ENCODE results near the gene HFE. TPM values are rescaled to one million over a fixed set of nuclear protein-coding genes. Genes with fewer than 3 reads are reported as not detected.

The HFE gene, protein sequence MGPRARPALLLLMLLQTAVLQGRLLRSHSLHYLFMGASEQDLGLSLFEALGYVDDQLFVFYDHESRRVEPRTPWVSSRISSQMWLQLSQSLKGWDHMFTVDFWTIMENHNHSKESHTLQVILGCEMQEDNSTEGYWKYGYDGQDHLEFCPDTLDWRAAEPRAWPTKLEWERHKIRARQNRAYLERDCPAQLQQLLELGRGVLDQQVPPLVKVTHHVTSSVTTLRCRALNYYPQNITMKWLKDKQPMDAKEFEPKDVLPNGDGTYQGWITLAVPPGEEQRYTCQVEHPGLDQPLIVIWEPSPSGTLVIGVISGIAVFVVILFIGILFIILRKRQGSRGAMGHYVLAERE
- 16.8 and 18.8 TPM in 2 replicates for total RNA-seq

DNA sequence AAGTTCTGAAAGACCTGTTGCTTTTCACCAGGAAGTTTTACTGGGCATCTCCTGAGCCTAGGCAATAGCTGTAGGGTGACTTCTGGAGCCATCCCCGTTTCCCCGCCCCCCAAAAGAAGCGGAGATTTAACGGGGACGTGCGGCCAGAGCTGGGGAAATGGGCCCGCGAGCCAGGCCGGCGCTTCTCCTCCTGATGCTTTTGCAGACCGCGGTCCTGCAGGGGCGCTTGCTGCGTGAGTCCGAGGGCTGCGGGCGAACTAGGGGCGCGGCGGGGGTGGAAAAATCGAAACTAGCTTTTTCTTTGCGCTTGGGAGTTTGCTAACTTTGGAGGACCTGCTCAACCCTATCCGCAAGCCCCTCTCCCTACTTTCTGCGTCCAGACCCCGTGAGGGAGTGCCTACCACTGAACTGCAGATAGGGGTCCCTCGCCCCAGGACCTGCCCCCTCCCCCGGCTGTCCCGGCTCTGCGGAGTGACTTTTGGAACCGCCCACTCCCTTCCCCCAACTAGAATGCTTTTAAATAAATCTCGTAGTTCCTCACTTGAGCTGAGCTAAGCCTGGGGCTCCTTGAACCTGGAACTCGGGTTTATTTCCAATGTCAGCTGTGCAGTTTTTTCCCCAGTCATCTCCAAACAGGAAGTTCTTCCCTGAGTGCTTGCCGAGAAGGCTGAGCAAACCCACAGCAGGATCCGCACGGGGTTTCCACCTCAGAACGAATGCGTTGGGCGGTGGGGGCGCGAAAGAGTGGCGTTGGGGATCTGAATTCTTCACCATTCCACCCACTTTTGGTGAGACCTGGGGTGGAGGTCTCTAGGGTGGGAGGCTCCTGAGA is at the start of gene HFE:
Gene HFE (plus strand): TSS at position 146 of the 832 bp plus-strand sequence. CDS start 12 bp downstream, at position 158.

Other genes with a start within 250 kb of the HFE start
- not detected in 2 replicates for gene SLC17A3, start 213.2 kb upstream of the HFE start, total RNA-seq
- gene SLC17A2, start 156.7 kb upstream of the HFE start, total RNA-seq, result not detected in 2 replicates
- gene TRIM38, start 124.6 kb upstream of the HFE start, total RNA-seq, result 10.2 and 13.6 TPM in 2 replicates